Lower leg skin (tissue), 4 donors: Measurements from ENCODE around the gene PSEN2. TPM values are rescaled to one million over a fixed set of nuclear protein-coding genes. Genes with fewer than 3 reads are reported as not detected.

Experiments used
- DNase-seq, 2 donors: peaks; one replicate each; pipeline ENCODE4 v3.0.0-alpha.2; 2019; ENCODE audit warnings: low spot score in 2 of 2
- H3K4me3 ChIP-seq: fragments of 200-600 bp; sonication (generic); 2 replicates; pipeline ENCODE4 v1.5.1; 2017; ENCODE audit warnings: mild to moderate bottlenecking, low read depth; ENCODE audit not compliant: poor library complexity, severe bottlenecking
- CTCF ChIP-seq, 3 donors: fragments of 450-650 bp; IDR thresholded peaks; one replicate each; pipeline ENCODE4 v1.5.1; 2016; ENCODE audit warnings: antibody characterized with exemption in 3 of 3, mild to moderate bottlenecking in 3 of 3, moderate library complexity in 2 of 3
- POLR2A ChIP-seq, 2 donors: fragments of 450-650 bp; IDR thresholded peaks; one replicate each; pipeline ENCODE4 v1.6.1; 2016 to 2017; ENCODE audit warnings: antibody characterized with exemption in 2 of 2, mild to moderate bottlenecking in 1 of 2, moderate library complexity in 1 of 2
- WGBS, 2 donors: methylation state at CpG; one replicate each; pipeline ENCODE4 v1.1.5; 2018; 5-methylcytosine and 5-hydroxymethylcytosine counted together
- intact Hi-C: fragments of 100-400 bp; cut with DNase I; formaldehyde crosslinking; loops from one replicate; pipeline ENCODE4 v1.15.0; 2023; ENCODE audit warnings: low total_unique reads
- total RNA-seq, 4 donors: library from RNA; depleted of rRNA; stranded (reverse); fragments of >200 nt; gene quantifications; one replicate each; pipeline ENCODE4 v1.1.0, GENCODE V29; 2016

The PSEN2 gene
- total RNA-seq, 4 donors from 2014 or later: 10.9 to 36.0 (median 23.2) TPM

GRCh38 chr1:226894826-226895225 lies 24.4 kb downstream of the PSEN2 start:
- 83 to 92% methylated on average over 3 of the region's 3 CpGs for WGBS, 2 donors
- no peak overlapping the region for H3K4me3 ChIP-seq
- DNase-seq: no peak
- TF ChIP-seq CTCF (IDR thresholded peaks at IDR 0.05): no peak
- no peak for TF ChIP-seq POLR2A (IDR thresholded peaks at IDR 0.05)
- intact Hi-C loops: no loop called here

- 50 to 52% methylated on average over 11 of the region's 11 CpGs for WGBS, 2 donors
- intact Hi-C loops: no loop called here
- DNase-seq: no peak
- no peak overlapping the region for H3K4me3 ChIP-seq
- TF ChIP-seq POLR2A (IDR thresholded peaks at IDR 0.05) (no peak), CTCF (IDR thresholded peaks at IDR 0.05) (no peak)
Measured at GRCh38 chr1:226895644-226896043, 25.2 kb downstream of the PSEN2 start.

GRCh38 chr1:226898246-226898645 lies 27.8 kb downstream of the PSEN2 start:
- H3K4me3 ChIP-seq: no peak overlapping the region
- intact Hi-C loops: no loop called here
- no peak for DNase-seq
- TF ChIP-seq CTCF (IDR thresholded peaks at IDR 0.05): no peak
- no peak for TF ChIP-seq POLR2A (IDR thresholded peaks at IDR 0.05)
- WGBS, 2 donors: 89 to 95% methylated on average over 3 of the region's 3 CpGs

- WGBS, 2 donors: 85 to 86% methylated on average over 4 of the region's 4 CpGs
Measured at GRCh38 chr1:226901421-226901820, 31.0 kb downstream of the PSEN2 start.

GRCh38 chr1:226902601-226903000 lies 32.2 kb downstream of the PSEN2 start:
- intact Hi-C loops: no loop called here
- 87 to 89% methylated on average over 4 of the region's 4 CpGs for WGBS, 2 donors

More at GRCh38 chr1:226901421-226901820, 31.0 kb downstream of the PSEN2 start:
- TF ChIP-seq CTCF (IDR thresholded peaks at IDR 0.05) (no peak), POLR2A (IDR thresholded peaks at IDR 0.05) (no peak)
- intact Hi-C loops: no loop called here
- no peak for DNase-seq
- no peak overlapping the region for H3K4me3 ChIP-seq

More at GRCh38 chr1:226902601-226903000, 32.2 kb downstream of the PSEN2 start:
- TF ChIP-seq POLR2A (IDR thresholded peaks at IDR 0.05) (no peak), CTCF (IDR thresholded peaks at IDR 0.05) (no peak)
- H3K4me3 ChIP-seq: no peak overlapping the region
- no peak for DNase-seq
